HG03045 (cell line): Measurements from ENCODE around the gene SARS1.
"Not testable (repeated sequence)": the region's sequence is repeated elsewhere in the genome, so short reads cannot be mapped to it uniquely, and the experiment has no call there.

ENCODE experiments used
- ATAC-seq: cut with Tn5 transposase; IDR thresholded peaks from one replicate; pipeline ENCODE4 v1.9.1; 2021; ENCODE audit warnings: mild to moderate bottlenecking, moderate library complexity; ENCODE audit not compliant: unreplicated experiment

The SARS1 gene

GRCh38 chr1:109213824-109214693 lies at the start of gene SARS1:
TSS of gene SARS1 (plus strand) at chr1:109213918. CDS start at chr1:109213993, 75 bp downstream.
- ATAC-seq: peak; percentile 83

DNA sequence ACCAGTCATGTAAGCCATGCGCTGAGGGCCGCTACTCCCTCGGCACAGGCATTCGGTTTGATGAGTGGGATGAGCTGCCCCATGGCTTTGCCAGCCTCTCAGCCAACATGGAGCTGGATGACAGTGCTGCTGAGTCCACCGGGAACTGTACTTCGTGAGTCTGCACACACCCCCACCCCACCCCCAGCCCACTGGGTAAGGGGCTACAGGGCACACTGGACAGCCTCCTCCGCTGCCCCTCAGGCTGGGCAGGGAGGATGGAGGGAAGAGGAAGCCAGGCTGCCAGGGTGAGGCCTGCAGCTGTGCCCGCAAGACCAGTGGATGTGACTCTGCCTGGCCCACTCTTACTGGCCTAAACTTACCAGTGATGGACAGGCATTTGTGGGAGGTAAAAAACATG lies 49.2 kb upstream of the SARS1 start:
- no peak for ATAC-seq

GRCh38 chr1:109167001-109167506 lies 46.7 kb upstream of the SARS1 start:
- no peak for ATAC-seq

DNA sequence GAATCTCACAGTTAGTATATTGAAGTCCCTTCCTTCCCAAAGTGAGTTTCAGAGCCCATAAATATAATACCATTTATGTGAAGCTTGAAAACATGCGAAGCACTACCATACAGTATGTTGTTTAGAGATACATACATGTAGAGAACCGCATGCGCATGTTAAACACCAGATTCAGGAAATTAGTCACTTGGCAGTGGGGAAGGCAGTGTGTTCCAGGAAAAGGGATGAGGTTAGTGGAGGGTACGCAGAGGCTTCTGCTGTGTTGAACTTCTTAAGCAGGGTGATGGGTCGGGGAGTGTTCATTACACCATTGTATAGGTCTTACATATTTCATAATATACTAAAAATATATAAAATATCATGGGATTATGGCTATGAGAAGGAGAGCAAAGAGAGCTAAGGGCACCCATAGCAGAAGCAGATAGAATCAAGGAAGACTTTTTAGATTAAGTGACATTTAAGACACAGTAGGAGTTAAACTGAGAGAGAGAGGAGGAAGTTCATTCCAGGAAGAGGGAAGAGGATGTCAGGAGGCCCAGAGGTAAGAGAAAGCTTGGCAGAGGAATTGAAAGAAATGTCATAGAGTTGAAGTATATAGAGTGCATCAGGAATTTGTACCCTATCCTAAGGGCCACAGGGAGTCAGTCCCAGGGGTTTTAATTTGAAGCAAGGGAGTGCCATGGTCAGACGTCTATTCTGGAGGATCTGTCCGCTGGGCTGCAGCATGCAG lies 43.5 kb upstream of the SARS1 start:
- no peak for ATAC-seq

DNA sequence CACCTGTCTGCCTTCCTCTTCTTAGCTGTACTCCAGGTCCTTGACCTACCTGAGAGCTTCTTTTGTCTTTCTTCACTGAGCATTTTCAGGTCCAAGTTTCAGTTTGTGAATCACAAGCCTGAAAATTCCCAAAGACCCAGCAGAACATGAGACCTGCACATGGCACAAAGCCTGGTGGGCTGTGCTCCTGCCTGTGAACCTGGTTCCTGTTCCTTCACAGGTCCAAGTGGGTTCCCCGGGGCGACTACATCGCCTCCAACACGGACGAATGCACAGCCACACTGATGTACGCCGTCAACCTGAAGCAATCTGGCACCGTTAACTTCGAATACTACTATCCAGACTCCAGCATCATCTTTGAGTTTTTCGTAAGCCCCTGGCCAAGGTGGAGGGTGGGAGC lies 42.1 kb upstream of the SARS1 start:
- no peak for ATAC-seq

DNA sequence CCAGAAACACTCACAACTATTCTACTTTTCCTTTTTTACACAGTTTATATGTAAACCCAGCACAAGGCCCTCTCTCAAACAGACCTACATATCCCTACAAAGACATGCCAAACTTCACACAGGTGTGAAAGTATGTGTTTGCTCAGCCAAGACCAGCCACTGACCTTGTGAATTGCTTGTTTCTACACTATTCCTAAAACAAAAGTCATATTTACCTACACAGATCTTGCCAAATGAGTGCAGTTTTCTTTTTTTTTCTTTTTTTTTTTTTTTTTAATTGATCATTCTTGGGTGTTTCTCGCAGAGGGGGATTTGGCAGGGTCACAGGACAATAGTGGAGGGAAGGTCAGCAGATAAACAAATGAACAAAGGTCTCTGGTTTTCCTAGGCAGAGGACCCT lies 37.4 kb upstream of the SARS1 start:
- not testable (repeated sequence) for ATAC-seq

- not testable (repeated sequence) for ATAC-seq
Observed at GRCh38 chr1:109180715-109181084, 33.0 kb upstream of the SARS1 start.

DNA sequence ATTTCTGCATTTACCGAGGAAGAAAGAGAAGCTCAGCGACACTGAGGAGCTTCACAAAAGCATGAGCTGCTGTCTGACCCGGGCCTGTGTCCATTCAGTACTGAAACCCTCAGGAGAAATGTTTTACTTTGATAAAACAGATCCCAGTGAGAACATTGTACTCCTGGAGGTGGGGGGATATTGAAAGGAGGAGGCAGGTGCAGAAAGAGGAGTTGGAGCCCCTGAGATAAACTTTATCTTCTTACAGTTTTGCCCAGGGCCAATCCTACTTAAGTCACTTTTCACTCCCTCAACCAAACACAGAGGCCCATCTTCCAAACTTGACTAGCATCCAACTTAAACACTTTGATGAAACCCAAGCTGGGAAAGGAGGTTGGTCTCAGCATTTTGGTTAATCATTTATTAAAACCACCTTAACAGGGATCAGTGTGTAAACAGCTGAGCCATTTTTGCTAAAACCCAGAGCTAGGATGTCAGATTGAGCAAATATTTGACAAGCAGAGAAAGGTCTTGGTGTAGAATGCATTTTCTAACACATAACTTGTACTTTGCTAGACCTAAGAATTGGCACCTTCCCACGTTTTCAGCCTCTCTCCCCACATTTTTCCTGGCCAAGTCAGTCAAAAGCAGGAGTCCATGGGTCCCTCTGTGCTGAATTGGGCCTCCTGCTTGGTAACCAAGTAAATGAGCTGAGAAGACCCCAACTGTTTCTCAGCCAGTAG lies 32.5 kb upstream of the SARS1 start:
- no peak for ATAC-seq

DNA sequence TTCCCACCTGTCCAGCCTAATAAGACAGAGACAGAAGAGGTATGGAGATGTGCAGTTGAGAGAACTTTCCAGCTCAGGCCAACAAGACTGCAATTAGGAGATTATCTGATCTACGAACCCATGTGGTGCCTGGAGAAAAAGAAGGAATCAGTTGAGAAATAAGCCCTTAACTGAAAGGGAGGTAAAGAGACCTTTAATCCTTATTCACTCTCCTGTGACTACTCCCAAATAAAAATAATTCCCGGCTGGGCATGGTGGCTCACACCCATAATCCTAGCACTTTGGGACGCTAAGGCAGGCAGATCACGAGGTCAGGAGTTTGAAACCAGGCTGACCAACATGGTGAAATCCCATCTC lies 31.9 kb upstream of the SARS1 start:
- no peak for ATAC-seq

DNA sequence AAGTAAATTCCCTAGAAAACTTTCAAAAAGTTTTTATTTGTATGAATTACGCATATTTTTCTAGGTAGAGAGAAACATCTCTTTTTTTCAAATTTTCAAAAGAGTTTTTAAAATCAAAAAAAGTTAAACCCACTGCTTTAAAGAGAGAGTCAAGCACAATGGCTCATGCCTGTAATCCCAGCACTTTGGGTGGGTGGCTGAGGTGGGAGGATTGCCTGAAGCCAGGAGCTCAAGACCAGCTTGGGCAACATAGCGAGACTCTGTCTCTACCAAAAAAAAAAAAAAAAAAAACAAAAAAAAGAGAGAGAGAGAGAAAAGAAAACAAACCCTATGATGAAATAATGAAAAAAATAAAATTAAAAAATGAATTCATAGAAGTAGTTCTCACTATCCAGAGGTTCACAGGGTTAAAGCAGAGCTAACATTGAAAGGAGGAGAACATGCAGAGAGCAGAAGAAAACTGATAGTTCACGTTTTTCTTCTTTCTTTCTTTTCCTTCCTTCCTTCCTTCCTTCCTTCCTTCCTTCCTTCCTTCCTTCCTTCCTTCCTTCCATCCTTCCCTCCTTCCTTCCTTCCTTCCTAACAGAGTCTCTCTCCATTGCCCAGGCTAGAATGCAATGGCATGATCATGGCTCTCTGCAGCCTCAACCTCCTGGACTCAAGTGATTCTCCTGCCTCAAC lies 30.5 kb upstream of the SARS1 start:
- no peak for ATAC-seq

- ATAC-seq: no peak
Observed at GRCh38 chr1:109184687-109185086, 29.0 kb upstream of the SARS1 start.

DNA sequence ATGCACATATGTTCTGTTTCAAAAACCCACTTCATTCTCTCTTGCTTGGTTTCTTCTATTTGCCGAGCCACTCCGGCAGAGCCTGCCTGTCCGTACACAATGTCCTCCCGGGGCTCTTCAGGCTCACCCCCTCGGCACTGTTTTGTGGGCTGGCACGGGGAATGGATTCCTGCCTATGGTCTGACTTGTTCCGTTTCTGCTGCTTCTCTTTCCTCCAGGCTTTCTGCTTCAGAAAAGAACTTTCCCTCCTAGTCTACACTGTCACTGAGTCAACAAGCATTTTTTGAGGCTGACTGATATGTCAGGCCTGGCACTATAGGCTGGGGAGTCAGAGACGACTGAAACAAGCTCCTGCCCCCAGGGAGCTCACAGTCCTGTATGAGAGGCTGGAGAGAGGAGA lies 28.4 kb upstream of the SARS1 start:
- no peak for ATAC-seq

GRCh38 chr1:109185990-109186732 lies 27.6 kb upstream of the SARS1 start:
- no peak for ATAC-seq

DNA sequence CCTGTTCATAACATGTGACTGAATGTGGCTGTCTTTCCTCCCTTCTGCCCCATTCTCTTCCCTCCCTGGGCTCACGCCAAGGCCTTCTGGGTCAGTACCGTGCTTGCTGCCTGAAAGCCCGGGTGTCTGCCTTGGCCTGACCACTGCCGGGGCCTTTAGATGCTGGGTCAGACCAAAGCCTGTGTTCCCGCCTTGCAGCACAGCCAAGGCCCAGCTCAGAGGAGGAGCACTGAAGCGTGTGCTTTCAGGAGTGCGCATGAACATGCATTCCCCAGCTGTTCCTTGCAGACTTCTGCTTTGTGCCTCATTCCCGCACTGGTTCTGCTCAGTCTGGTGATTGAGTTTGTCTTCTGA lies 27.0 kb upstream of the SARS1 start:
- ATAC-seq: no peak

DNA sequence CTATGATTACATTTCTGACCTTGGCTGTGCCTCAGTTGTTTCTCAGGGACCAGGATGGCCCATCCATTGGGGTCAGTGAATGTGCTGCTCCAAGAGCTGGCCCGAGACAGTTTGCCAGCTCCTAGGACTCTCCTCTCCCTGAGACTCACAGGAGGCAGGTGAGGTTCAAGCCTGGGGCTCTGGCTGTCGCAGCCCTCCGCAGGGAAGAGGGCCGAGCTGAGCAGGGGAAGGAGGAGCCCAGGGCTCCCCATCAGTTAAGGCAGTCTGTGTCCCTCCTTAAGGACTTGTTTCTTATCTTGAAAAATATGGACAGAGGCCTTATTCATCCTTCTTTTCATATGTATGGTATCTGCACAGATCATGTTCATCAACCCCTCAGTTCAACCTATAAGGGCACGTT lies 26.6 kb upstream of the SARS1 start:
- no peak for ATAC-seq

- no peak for ATAC-seq
Observed at GRCh38 chr1:109188200-109188599, 25.5 kb upstream of the SARS1 start.

- ATAC-seq: no peak
Observed at GRCh38 chr1:109188781-109189180, 24.9 kb upstream of the SARS1 start.

DNA sequence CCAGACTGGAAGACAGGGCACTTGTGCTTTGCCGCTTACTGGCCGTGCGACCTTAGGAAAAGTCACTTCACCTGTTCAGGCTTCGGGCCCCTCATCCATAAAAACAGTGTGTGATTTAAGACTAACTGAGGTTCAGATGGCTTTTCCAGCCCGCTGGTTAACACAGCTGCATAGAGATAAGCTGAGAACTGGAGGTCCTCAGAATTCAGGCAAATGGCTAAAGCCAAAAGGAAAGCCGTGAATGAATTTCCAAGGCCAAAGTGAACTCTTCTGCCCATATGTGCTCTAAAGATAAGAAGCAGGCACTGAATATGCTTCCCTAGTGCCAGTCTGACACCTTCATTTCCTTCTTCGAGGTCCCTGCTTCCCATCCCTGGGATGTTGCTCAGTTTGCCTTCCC lies 23.5 kb upstream of the SARS1 start:
- no peak for ATAC-seq

DNA sequence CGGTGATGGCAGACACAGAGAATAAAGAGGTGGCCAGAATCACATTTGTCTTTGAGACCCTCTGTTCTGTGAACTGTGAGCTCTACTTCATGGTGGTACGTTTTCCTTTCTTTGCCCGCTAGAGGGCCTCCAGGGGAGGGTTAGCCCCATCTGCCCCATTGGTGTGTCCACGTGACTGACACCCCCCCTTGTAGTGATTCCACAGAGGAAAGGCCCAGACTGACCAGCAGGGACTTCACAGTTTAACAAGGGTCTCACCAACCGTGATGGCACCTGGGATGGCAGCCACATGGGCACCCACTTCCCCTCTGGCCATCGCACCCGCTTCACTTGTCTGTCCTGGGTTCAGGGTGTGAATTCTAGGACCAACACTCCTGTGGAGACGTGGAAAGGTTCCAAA lies 22.3 kb upstream of the SARS1 start:
- no peak for ATAC-seq

DNA sequence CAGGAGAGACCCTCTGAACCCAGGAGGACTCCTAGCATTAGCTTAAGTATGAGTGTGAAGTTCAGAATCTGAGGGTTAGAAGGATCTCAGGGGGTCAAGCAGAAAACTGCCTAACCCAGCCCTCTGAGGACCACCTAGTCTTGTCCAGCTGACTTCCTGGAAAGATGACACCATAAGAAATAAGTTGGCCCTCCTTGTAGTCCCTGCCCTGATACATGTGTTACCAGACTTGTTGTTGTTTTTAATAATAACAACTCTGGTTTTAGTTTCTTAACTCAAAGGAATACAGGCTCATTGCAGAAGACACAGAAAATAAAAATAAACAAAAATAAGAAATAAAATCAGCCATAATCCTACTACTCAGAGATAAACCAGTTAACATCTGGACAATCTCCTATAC lies 21.8 kb upstream of the SARS1 start:
- ATAC-seq: no peak
